HepG2 (cell line): ENCODE results near the gene NXN. TPM values are rescaled to one million over a fixed set of nuclear protein-coding genes. Genes with fewer than 3 reads are reported as not detected.

Experiments
- ADNP ChIP-seq: sonication (generic); formaldehyde crosslinking; IDR thresholded peaks from 2 replicates; pipeline ENCODE4 v1.4.0; 2020; ENCODE audit warnings: missing genetic modification reagents
- ATF7 ChIP-seq, 2 experiments: fragments of 450-650 bp in 1 of 2; sonication (generic) in 1 of 2; formaldehyde crosslinking in 1 of 2; IDR thresholded peaks; 2 replicates each; pipeline versions ENCODE4 v1.4.0 to v1.6.1; 2016 to 2020; ENCODE audit warnings: antibody characterized with exemption in 1 of 2, mild to moderate bottlenecking in 1 of 2, missing genetic modification reagents in 1 of 2
- DPF2 ChIP-seq: sonication (generic); formaldehyde crosslinking; IDR thresholded peaks from 2 replicates; pipeline ENCODE4 v1.4.0; 2020; ENCODE audit warnings: mild to moderate bottlenecking, low read depth, missing genetic modification reagents, borderline replicate concordance
- FOXK2 ChIP-seq: fragments of 450-650 bp; IDR thresholded peaks from 2 replicates; pipeline ENCODE4 v1.6.1; 2016
- FOXO1 ChIP-seq: sonication (generic); formaldehyde crosslinking; IDR thresholded peaks from 2 replicates; pipeline ENCODE4 v1.4.0; 2020; ENCODE audit warnings: missing genetic modification reagents
- FOXP1 ChIP-seq, 2 experiments: fragments of 450-650 bp in 1 of 2; IDR thresholded peaks; 2 replicates each; pipeline ENCODE4 v1.6.1; 2017 to 2018; ENCODE audit warnings: antibody characterized with exemption in 1 of 2
- HNF4A ChIP-seq: sonication (generic); formaldehyde crosslinking; IDR thresholded peaks from 2 replicates; pipeline ENCODE4 v1.4.0; 2020; ENCODE audit warnings: missing genetic modification reagents
- IKZF1 ChIP-seq: fragments of 450-650 bp; IDR thresholded peaks from 2 replicates; pipeline ENCODE4 v1.7.1; 2016
- ISX ChIP-seq: sonication (generic); formaldehyde crosslinking; conservative IDR thresholded peaks from 2 replicates; pipeline ENCODE4 v1.5.0; 2020; ENCODE audit warnings: missing genetic modification reagents
- KDM1A ChIP-seq: IDR thresholded peaks from 2 replicates; pipeline ENCODE4 v1.6.1; 2016; ENCODE audit warnings: missing compliant biosample characterization
- KLF15 ChIP-seq: sonication (generic); formaldehyde crosslinking; IDR thresholded peaks from 2 replicates; pipeline ENCODE4 v1.8.1; 2023; ENCODE audit warnings: borderline replicate concordance, mild to moderate bottlenecking, inconsistent platforms, missing genetic modification reagents, mixed read lengths
- MLLT10 ChIP-seq: sonication (generic); formaldehyde crosslinking; IDR thresholded peaks from 2 replicates; pipeline ENCODE4 v1.4.0; 2020; ENCODE audit warnings: missing genetic modification reagents
- NCOA2 ChIP-seq: sonication (generic); formaldehyde crosslinking; IDR thresholded peaks from 2 replicates; pipeline ENCODE4 v1.8.0; 2022; ENCODE audit warnings: inconsistent platforms
- RXRB ChIP-seq: IDR thresholded peaks from 2 replicates; pipeline ENCODE4 v1.6.1; 2016; ENCODE audit warnings: borderline replicate concordance, missing genetic modification reagents, missing compliant biosample characterization
- SPEN ChIP-seq: sonication (generic); formaldehyde crosslinking; IDR thresholded peaks from 2 replicates; pipeline ENCODE4 v1.5.1; 2020; ENCODE audit warnings: low read depth, mild to moderate bottlenecking, missing genetic modification reagents
- TEAD3 ChIP-seq: optimal IDR thresholded peaks from 2 replicates; pipeline ENCODE3; 2016; ENCODE audit warnings: borderline replicate concordance
- ZNF10 ChIP-seq: sonication (generic); formaldehyde crosslinking; IDR thresholded peaks from 2 replicates; pipeline ENCODE4 v1.4.0; 2020; ENCODE audit warnings: mild to moderate bottlenecking, low read depth, missing genetic modification reagents, borderline replicate concordance
- ZNF101 ChIP-seq: sonication (generic); formaldehyde crosslinking; IDR thresholded peaks from 2 replicates; pipeline ENCODE4 v1.4.0; 2020; ENCODE audit warnings: mild to moderate bottlenecking, low read depth, missing genetic modification reagents, borderline replicate concordance
- ZNF460 ChIP-seq: sonication (generic); formaldehyde crosslinking; IDR thresholded peaks from 2 replicates; pipeline ENCODE4 v1.5.1; 2020; ENCODE audit warnings: missing genetic modification reagents, mild to moderate bottlenecking, borderline replicate concordance
- ZNF598 ChIP-seq: sonication (generic); formaldehyde crosslinking; IDR thresholded peaks from 2 replicates; pipeline ENCODE4 v1.5.1; 2020; ENCODE audit warnings: mild to moderate bottlenecking, missing genetic modification reagents, borderline replicate concordance
- ZNF616 ChIP-seq: sonication (generic); formaldehyde crosslinking; IDR thresholded peaks from 2 replicates; pipeline ENCODE4 v1.5.0; 2020; ENCODE audit warnings: low read depth, mild to moderate bottlenecking, missing genetic modification reagents
- ZNF792 ChIP-seq: IDR thresholded peaks from 2 replicates; pipeline ENCODE4 v1.6.1; 2016
- polyA plus RNA-seq, 8 experiments: library from polyadenylated mRNA; depleted of rRNA in 3 of 8; stranded (reverse) in 7 of 8; unstranded in 1 of 8; fragments of >200 nt; fragmentation: Illumina TruSeq in 4 of 8; extraction: Trizol in 4 of 8; gene quantifications; 2 replicates each; pipeline versions ENCODE4 v1.2.1 to v1.2.3, GENCODE V29; 2011 to 2016; ENCODE audit warnings: low read depth in 4 of 8, missing spikeins in 1 of 8, mixed read lengths in 1 of 8; ENCODE audit not compliant: insufficient read depth in 1 of 8
- total RNA-seq, 5 experiments: library from RNA; depleted of rRNA; stranded (reverse); fragments of >200 nt; fragmentation: Illumina TruSeq; extraction: Trizol; gene quantifications; 2 replicates each; pipeline ENCODE4 v1.2.3, GENCODE V29; 2016; ENCODE audit warnings: low read depth in 1 of 5
- TF ChIP-seq, protein P1 (sequence below): fragments of 450-650 bp; IDR thresholded peaks from 2 replicates; pipeline ENCODE4 v1.6.1; 2017
- TF ChIP-seq, protein P2 (sequence below): sonication (generic); formaldehyde crosslinking; IDR thresholded peaks from 2 replicates; pipeline ENCODE4 v1.4.0; 2020; ENCODE audit warnings: missing genetic modification reagents, mild to moderate bottlenecking, borderline replicate concordance
- TF ChIP-seq, protein P3 (sequence below): sonication (generic); formaldehyde crosslinking; conservative IDR thresholded peaks from 2 replicates; pipeline ENCODE4 v1.4.0; 2020; ENCODE audit warnings: mild to moderate bottlenecking, missing genetic modification reagents, moderate library complexity

The NXN gene
- total and polyA plus RNA-seq, 2 of the 13 experiments (the other 11 are each of a cell fraction or from before 2014, with no cell fraction given): 22.2 to 24.3 TPM

DNA sequence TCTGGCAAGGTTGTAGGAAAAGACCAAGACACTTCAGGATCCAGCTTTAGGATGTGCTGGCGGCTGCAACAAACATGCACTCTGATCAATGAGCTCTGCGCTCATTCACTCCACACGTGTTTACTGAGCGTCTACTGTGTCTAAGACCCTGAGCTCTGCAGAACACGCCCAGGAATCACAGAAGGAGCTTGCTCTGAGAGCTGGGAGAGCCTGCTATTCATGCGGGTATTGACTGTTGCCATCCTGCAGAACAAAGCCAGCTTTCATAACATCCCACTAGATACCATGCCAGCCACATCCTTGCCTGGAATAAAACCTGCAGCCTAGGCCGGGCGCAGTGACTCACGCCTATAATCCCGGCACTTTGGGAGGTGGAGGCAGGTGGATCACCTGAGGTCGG is 44.1 kb downstream of the NXN start (continued):
- no peak for TF ChIP-seq KLF15 (CRISPR knock-in tag)
- TF ChIP-seq, protein P1, sequence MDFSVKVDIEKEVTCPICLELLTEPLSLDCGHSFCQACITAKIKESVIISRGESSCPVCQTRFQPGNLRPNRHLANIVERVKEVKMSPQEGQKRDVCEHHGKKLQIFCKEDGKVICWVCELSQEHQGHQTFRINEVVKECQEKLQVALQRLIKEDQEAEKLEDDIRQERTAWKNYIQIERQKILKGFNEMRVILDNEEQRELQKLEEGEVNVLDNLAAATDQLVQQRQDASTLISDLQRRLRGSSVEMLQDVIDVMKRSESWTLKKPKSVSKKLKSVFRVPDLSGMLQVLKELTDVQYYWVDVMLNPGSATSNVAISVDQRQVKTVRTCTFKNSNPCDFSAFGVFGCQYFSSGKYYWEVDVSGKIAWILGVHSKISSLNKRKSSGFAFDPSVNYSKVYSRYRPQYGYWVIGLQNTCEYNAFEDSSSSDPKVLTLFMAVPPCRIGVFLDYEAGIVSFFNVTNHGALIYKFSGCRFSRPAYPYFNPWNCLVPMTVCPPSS: no peak
- TF ChIP-seq FOXO1 (CRISPR knock-in tag): peak; percentile 49; the same call in 1 of the 2 replicates
- peak; percentile 45; the same call in 1 of the 2 replicates for TF ChIP-seq KDM1A (CRISPR knock-in tag)
- no peak for TF ChIP-seq FOXK2
- no peak for TF ChIP-seq ZNF460 (CRISPR knock-in tag)
- TF ChIP-seq ZNF10 (CRISPR knock-in tag): no peak
- TF ChIP-seq MLLT10: no peak
- peak; percentile 29; the same call in 1 of the 2 replicates for TF ChIP-seq FOXP1 (IDR thresholded peaks at IDR 0.05)
- TF ChIP-seq FOXP1 (CRISPR knock-in tag; IDR thresholded peaks at IDR 0.05): peak; percentile 49; the same call in 1 of the 2 replicates
- TF ChIP-seq, protein P2, sequence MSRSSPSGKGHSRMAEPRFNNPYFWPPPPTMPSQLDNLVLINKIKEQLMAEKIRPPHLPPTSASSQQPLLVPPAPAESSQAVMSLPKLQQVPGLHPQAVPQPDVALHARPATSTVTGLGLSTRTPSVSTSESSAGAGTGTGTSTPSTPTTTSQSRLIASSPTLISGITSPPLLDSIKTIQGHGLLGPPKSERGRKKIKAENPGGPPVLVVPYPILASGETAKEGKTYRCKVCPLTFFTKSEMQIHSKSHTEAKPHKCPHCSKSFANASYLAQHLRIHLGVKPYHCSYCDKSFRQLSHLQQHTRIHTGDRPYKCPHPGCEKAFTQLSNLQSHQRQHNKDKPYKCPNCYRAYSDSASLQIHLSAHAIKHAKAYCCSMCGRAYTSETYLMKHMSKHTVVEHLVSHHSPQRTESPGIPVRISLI (CRISPR knock-in tag): 0 out of 2 replicates have a peak, but pooled peaks have one; percentile 32
- TF ChIP-seq ZNF101 (CRISPR knock-in tag): no peak
- no peak for TF ChIP-seq ZNF616 (CRISPR knock-in tag)
- TF ChIP-seq DPF2: 0 out of 2 replicates have a peak, but pooled peaks have one; percentile 35
- no peak for TF ChIP-seq IKZF1
- no peak for TF ChIP-seq ATF7 (IDR thresholded peaks at IDR 0.05)
- TF ChIP-seq ATF7 (CRISPR knock-in tag; IDR thresholded peaks at IDR 0.05): no peak
- TF ChIP-seq HNF4A (CRISPR knock-in tag): peak; percentile 70
- TF ChIP-seq ISX (CRISPR knock-in tag): no peak
- no peak for TF ChIP-seq ZNF792
- TF ChIP-seq RXRB (CRISPR knock-in tag): peak; percentile 49; the same call in 1 of the 2 replicates
- TF ChIP-seq, protein P3, sequence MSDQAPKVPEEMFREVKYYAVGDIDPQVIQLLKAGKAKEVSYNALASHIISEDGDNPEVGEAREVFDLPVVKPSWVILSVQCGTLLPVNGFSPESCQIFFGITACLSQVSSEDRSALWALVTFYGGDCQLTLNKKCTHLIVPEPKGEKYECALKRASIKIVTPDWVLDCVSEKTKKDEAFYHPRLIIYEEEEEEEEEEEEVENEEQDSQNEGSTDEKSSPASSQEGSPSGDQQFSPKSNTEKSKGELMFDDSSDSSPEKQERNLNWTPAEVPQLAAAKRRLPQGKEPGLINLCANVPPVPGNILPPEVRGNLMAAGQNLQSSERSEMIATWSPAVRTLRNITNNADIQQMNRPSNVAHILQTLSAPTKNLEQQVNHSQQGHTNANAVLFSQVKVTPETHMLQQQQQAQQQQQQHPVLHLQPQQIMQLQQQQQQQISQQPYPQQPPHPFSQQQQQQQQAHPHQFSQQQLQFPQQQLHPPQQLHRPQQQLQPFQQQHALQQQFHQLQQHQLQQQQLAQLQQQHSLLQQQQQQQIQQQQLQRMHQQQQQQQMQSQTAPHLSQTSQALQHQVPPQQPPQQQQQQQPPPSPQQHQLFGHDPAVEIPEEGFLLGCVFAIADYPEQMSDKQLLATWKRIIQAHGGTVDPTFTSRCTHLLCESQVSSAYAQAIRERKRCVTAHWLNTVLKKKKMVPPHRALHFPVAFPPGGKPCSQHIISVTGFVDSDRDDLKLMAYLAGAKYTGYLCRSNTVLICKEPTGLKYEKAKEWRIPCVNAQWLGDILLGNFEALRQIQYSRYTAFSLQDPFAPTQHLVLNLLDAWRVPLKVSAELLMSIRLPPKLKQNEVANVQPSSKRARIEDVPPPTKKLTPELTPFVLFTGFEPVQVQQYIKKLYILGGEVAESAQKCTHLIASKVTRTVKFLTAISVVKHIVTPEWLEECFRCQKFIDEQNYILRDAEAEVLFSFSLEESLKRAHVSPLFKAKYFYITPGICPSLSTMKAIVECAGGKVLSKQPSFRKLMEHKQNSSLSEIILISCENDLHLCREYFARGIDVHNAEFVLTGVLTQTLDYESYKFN (CRISPR knock-in tag): peak; percentile 56; the same call in 1 of the 2 replicates
- TF ChIP-seq ADNP (CRISPR knock-in tag): no peak
- TF ChIP-seq SPEN (CRISPR knock-in tag): no peak
- TF ChIP-seq NCOA2 (CRISPR knock-in tag): peak; percentile 49; the same call in 1 of the 2 replicates
- 0 out of 2 replicates have a peak, but pooled peaks have one; percentile 29 for TF ChIP-seq ZNF598 (CRISPR knock-in tag)
- TF ChIP-seq TEAD3 (CRISPR knock-in tag): peak; percentile 40
